NB4 (cell line): Measurements from ENCODE around the gene VIT.

Experiments used
- DNase-seq: peaks from one replicate; pipeline ENCODE4 v3.0.0; 2010; ENCODE audit warnings: low read depth
- H3K4me3 ChIP-seq: one replicate; pipeline ENCODE4 v1.5.1; 2011; ENCODE audit warnings: mild to moderate bottlenecking, low read depth, low read length, moderate library complexity
- CTCF ChIP-seq: IDR thresholded peaks from one replicate; pipeline ENCODE4 v1.5.1; 2012; ENCODE audit warnings: low read depth, low read length
- MYC ChIP-seq: IDR thresholded peaks from 2 replicates; pipeline ENCODE4 v1.6.1; 2011; ENCODE audit warnings: low read depth, low read length
- POLR2A ChIP-seq: IDR thresholded peaks from 2 replicates; pipeline ENCODE4 v1.6.1; 2011; ENCODE audit warnings: mild to moderate bottlenecking; ENCODE audit not compliant: insufficient read length; ENCODE audit errors: extremely low read depth
- TF ChIP-seq, protein P1 (sequence below): IDR thresholded peaks from 2 replicates; pipeline ENCODE4 v1.6.1; 2011; ENCODE audit warnings: low read depth, low read length

The VIT gene

GRCh38 chr2:36705326-36706020 is 9.0 kb downstream of the VIT start:
- DNase-seq: no peak
- TF ChIP-seq POLR2A (no peak), CTCF (peak; percentile 19), MYC (no peak)
- TF ChIP-seq, protein P1, sequence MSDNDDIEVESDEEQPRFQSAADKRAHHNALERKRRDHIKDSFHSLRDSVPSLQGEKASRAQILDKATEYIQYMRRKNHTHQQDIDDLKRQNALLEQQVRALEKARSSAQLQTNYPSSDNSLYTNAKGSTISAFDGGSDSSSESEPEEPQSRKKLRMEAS: no peak
- no peak overlapping the region for H3K4me3 ChIP-seq

GRCh38 chr2:36706021-36706876 is 9.7 kb downstream of the VIT start:
- no peak for TF ChIP-seq MYC
- TF ChIP-seq, protein P1: no peak
- TF ChIP-seq POLR2A: no peak
- no peak for TF ChIP-seq CTCF
- no peak overlapping the region for H3K4me3 ChIP-seq
- DNase-seq: peak; percentile 69

- H3K4me3 ChIP-seq: no peak overlapping the region
- TF ChIP-seq, protein P1: no peak
- TF ChIP-seq MYC: no peak
- TF ChIP-seq POLR2A: no peak
- no peak for TF ChIP-seq CTCF
- no peak for DNase-seq
Measured at GRCh38 chr2:36707050-36707449, 10.5 kb downstream of the VIT start.

GRCh38 chr2:36708041-36708741 is 11.7 kb downstream of the VIT start:
- DNase-seq: peak; percentile 66
- H3K4me3 ChIP-seq: no peak overlapping the region
- TF ChIP-seq, protein P1: no peak
- TF ChIP-seq POLR2A (no peak), MYC (no peak), CTCF (no peak)

GRCh38 chr2:36710858-36711515 is 14.5 kb downstream of the VIT start:
- no peak overlapping the region for H3K4me3 ChIP-seq
- TF ChIP-seq MYC (no peak), CTCF (no peak), POLR2A (no peak)
- TF ChIP-seq, protein P1: no peak
- DNase-seq: no peak
